ENCODE data around the gene PIP5KL1. TPM values are rescaled to one million over a fixed set of nuclear protein-coding genes. Genes with fewer than 3 reads are reported as not detected.

Gene PIP5KL1
- polyA plus RNA-seq, 1 donor from 2014 or later, result 3.4 TPM

- Histone ChIP-seq H3K79me2 (replicated peaks; ENCODE audit: insufficient read depth, low read length) (peaks cover 11% of the 10 kb centered on the region), H3K27me3 (ENCODE audit: insufficient read depth, low read depth, low read length) (peaks cover 3% of the 10 kb centered on the region), H3K27ac (ENCODE audit: low read length) (no peak overlapping the region), H2AFZ (ENCODE audit: low read depth, low read length) (no peak overlapping the region), H4K20me1 (ENCODE audit: insufficient read depth) (no peaks in the 10 kb centered on the region), H3K9me2 (ENCODE audit: insufficient read depth, low read length) (no peaks in the 10 kb centered on the region), H3K4me3 (ENCODE audit: low read length) (no peak overlapping the region), H3K9me3 (ENCODE audit: low read length) (no peaks in the 10 kb centered on the region), H3K36me3 (ENCODE audit: insufficient read depth, low read length) (no peaks in the 10 kb centered on the region), H3F3A (ENCODE audit: insufficient read depth, low read length, poor library complexity, severe bottlenecking) (no peaks in the 10 kb centered on the region), H3K9ac (ENCODE audit: low read length) (no peak overlapping the region), H3K4me2 (ENCODE audit: low read length) (no peak overlapping the region)
- no peak for TF ChIP-seq EP300 (conservative IDR thresholded peaks at IDR 0.05; ENCODE audit: poor library complexity, severe bottlenecking)
- no peak for TF ChIP-seq MXI1 (conservative IDR thresholded peaks at IDR 0.05; ENCODE audit: poor library complexity, severe bottlenecking)
- TF ChIP-seq REST (IDR thresholded peaks at IDR 0.05; ENCODE audit: borderline replicate concordance), result no peak
- TF ChIP-seq TAF1 (IDR thresholded peaks at IDR 0.05; ENCODE audit: low read depth), result no peak
- TF ChIP-seq POLR2AphosphoS5 (IDR thresholded peaks at IDR 0.05), result no peak
Measured at GRCh38 chr9:127934248-127934647, 3.7 kb upstream of the PIP5KL1 start.

- no peak overlapping the region for H3K27ac ChIP-seq (ENCODE audit: low read length)
- peaks cover 32% of the 10 kb centered on the region for H3K27me3 ChIP-seq (ENCODE audit: insufficient read depth, low read depth, low read length)
- peak overlapping the region; percentile 37 for H2AFZ ChIP-seq (ENCODE audit: low read depth, low read length)
- TF ChIP-seq SMC3 (conservative IDR thresholded peaks at IDR 0.05; ENCODE audit: poor library complexity), result no peak
- no peak for TF ChIP-seq MXI1 (conservative IDR thresholded peaks at IDR 0.05; ENCODE audit: poor library complexity, severe bottlenecking)
- no peak for TF ChIP-seq TAF1 (IDR thresholded peaks at IDR 0.05; ENCODE audit: low read depth)
- TF ChIP-seq EZH2 (IDR thresholded peaks at IDR 0.05; ENCODE audit: borderline replicate concordance, insufficient read depth, low read length, poor library complexity, severe bottlenecking), result no peak
- H3K36me3 ChIP-seq (ENCODE audit: insufficient read depth, low read length), result no peaks in the 10 kb centered on the region
- peak overlapping the region; percentile 73 for H3K9ac ChIP-seq (ENCODE audit: low read length)
- peaks cover 1% of the 10 kb centered on the region for H3K79me2 ChIP-seq (replicated peaks; ENCODE audit: insufficient read depth, low read length)
- H3K4me2 ChIP-seq (ENCODE audit: low read length), result peak overlapping the region; percentile 61
- peak overlapping the region; percentile 79 for H3K4me3 ChIP-seq (ENCODE audit: low read length)
- H3F3A ChIP-seq (ENCODE audit: insufficient read depth, low read length, poor library complexity, severe bottlenecking), result no peaks in the 10 kb centered on the region
- no peaks in the 10 kb centered on the region for H4K20me1 ChIP-seq (ENCODE audit: insufficient read depth)
- no peaks in the 10 kb centered on the region for H3K9me3 ChIP-seq (ENCODE audit: low read length)
- H3K9me2 ChIP-seq (ENCODE audit: insufficient read depth, low read length), result no peaks in the 10 kb centered on the region
Measured at GRCh38 chr9:127931092-127931881, 710 bp upstream of the PIP5KL1 start.

- TF ChIP-seq CTCF (IDR thresholded peaks at IDR 0.05; ENCODE audit: poor library complexity, severe bottlenecking), result no peak
- no peak for TF ChIP-seq EP300 (conservative IDR thresholded peaks at IDR 0.05; ENCODE audit: poor library complexity, severe bottlenecking)
- TF ChIP-seq POLR2AphosphoS5 (IDR thresholded peaks at IDR 0.05), result no peak
- TF ChIP-seq EZH2 (IDR thresholded peaks at IDR 0.05; ENCODE audit: borderline replicate concordance, insufficient read depth, low read length, poor library complexity, severe bottlenecking), result no peak
- no peak for TF ChIP-seq RAD21 (conservative IDR thresholded peaks at IDR 0.05)
- TF ChIP-seq SMC3 (conservative IDR thresholded peaks at IDR 0.05; ENCODE audit: poor library complexity), result no peak
- no peak for TF ChIP-seq MXI1 (conservative IDR thresholded peaks at IDR 0.05; ENCODE audit: poor library complexity, severe bottlenecking)
- no peak for TF ChIP-seq REST (IDR thresholded peaks at IDR 0.05; ENCODE audit: borderline replicate concordance)
- no peak for TF ChIP-seq TAF1 (IDR thresholded peaks at IDR 0.05; ENCODE audit: low read depth)
- no peak overlapping the region for H3K4me2 ChIP-seq (ENCODE audit: low read length)
- H4K20me1 ChIP-seq (ENCODE audit: insufficient read depth), result no peaks in the 10 kb centered on the region
- no peak overlapping the region for H3K9ac ChIP-seq (ENCODE audit: low read length)
- H3K9me2 ChIP-seq (ENCODE audit: insufficient read depth, low read length), result no peaks in the 10 kb centered on the region
- peaks cover 48% of the 10 kb centered on the region for H3K27me3 ChIP-seq (ENCODE audit: insufficient read depth, low read depth, low read length)
- no peaks in the 10 kb centered on the region for H3K79me2 ChIP-seq (replicated peaks; ENCODE audit: insufficient read depth, low read length)
- no peak overlapping the region for H3K27ac ChIP-seq (ENCODE audit: low read length)
- H3K4me3 ChIP-seq (ENCODE audit: low read length), result peak overlapping the region; percentile 79
- no peak overlapping the region for H2AFZ ChIP-seq (ENCODE audit: low read depth, low read length)
- H3K9me3 ChIP-seq (ENCODE audit: low read length), result no peaks in the 10 kb centered on the region
- H3F3A ChIP-seq (ENCODE audit: insufficient read depth, low read length, poor library complexity, severe bottlenecking), result no peaks in the 10 kb centered on the region
- no peaks in the 10 kb centered on the region for H3K36me3 ChIP-seq (ENCODE audit: insufficient read depth, low read length)
Measured at GRCh38 chr9:127929625-127929979, 975 bp downstream of the PIP5KL1 start.

Data from neural cell (in vitro differentiated cells).